CD4-positive, CD25-positive, alpha-beta regulatory T cell (primary cell): ENCODE measurements around the gene EDNRB. TPM values are rescaled to one million over a fixed set of nuclear protein-coding genes. Genes with fewer than 3 reads are reported as not detected.
"Not testable (repeated sequence)": the region's sequence is repeated elsewhere in the genome, so short reads cannot be mapped to it uniquely, and the experiment has no call there.

Source experiments
- ATAC-seq, 2 donors: fragments of 150-1000 bp; cut with Tn5 transposase; one replicate each; pipeline ENCODE4 v1.10.0; 2021; ENCODE audit warnings: low read depth in 2 of 2, moderate number of reproducible peaks in 2 of 2, moderate library complexity in 1 of 2
- DNase-seq, 3 donors: peaks; one replicate each; pipeline versions ENCODE4 v3.0.0 to v3.0.0-alpha.2; 2012 to 2022; ENCODE audit warnings: mixed read lengths in 1 of 3
- H3K27ac ChIP-seq: one replicate; pipeline ENCODE4 v1.7.0; 2013; ENCODE audit warnings: mild to moderate bottlenecking, low read length; ENCODE audit not compliant: insufficient read depth, poor library complexity, severe bottlenecking
- H3K27me3 ChIP-seq: one replicate; pipeline ENCODE4 v1.7.0; 2013; ENCODE audit warnings: low read length; ENCODE audit not compliant: control insufficient read depth, insufficient read depth
- H3K36me3 ChIP-seq: one replicate; pipeline ENCODE4 v1.7.0; 2013; ENCODE audit warnings: mild to moderate bottlenecking, low read length, moderate library complexity; ENCODE audit not compliant: control insufficient read depth, insufficient read depth
- H3K4me1 ChIP-seq: 2 replicates; pipeline ENCODE4 v1.7.0; 2013; ENCODE audit warnings: mild to moderate bottlenecking, low read length; ENCODE audit not compliant: insufficient read depth, control insufficient read depth, poor library complexity, severe bottlenecking
- H3K4me3 ChIP-seq: one replicate; pipeline ENCODE4 v1.7.0; 2013; ENCODE audit warnings: low read depth, mild to moderate bottlenecking, low read length, moderate library complexity
- H3K9me3 ChIP-seq, 2 experiments: 1 replicate in 1 of 2; 2 replicates in 1 of 2; pipeline ENCODE4 v1.7.0; 2013; ENCODE audit warnings: low read length in 2 of 2, mild to moderate bottlenecking in 1 of 2, moderate library complexity in 1 of 2; ENCODE audit not compliant: control insufficient read depth in 2 of 2
- H3K27ac Mint-ChIP-seq, 3 donors: one replicate each; pipeline ENCODE4 v1.8.0; 2020 to 2022; ENCODE audit warnings: mild to moderate bottlenecking in 3 of 3, mixed read lengths in 3 of 3, moderate library complexity in 2 of 3
- H3K27me3 Mint-ChIP-seq: one replicate; pipeline ENCODE4 v1.8.0; 2022; ENCODE audit warnings: mild to moderate bottlenecking, mixed read lengths
- H3K36me3 Mint-ChIP-seq: one replicate; pipeline ENCODE4 v1.8.0; 2020; ENCODE audit warnings: mixed read lengths
- H3K4me1 Mint-ChIP-seq, 4 donors: one replicate each; pipeline ENCODE4 v1.8.0; 2020 to 2022; ENCODE audit warnings: mixed read lengths in 4 of 4, mild to moderate bottlenecking in 1 of 4
- H3K4me3 Mint-ChIP-seq, 4 donors: one replicate each; pipeline ENCODE4 v1.8.0; 2020 to 2022; ENCODE audit warnings: mild to moderate bottlenecking in 4 of 4, mixed read lengths in 4 of 4, moderate library complexity in 3 of 4
- H3K9me3 Mint-ChIP-seq, 7 donors: one replicate each; pipeline ENCODE4 v1.8.0; 2020 to 2022; ENCODE audit warnings: mixed read lengths in 7 of 7, mild to moderate bottlenecking in 3 of 7, moderate library complexity in 2 of 7
- polyA plus RNA-seq, 4 donors: library from polyadenylated mRNA; unstranded; fragments of 300-500 nt; fragmentation: Illumina TruSeq; gene quantifications; one replicate each; pipeline ENCODE4 v1.2.3, GENCODE V29; 2021
- total RNA-seq: library from RNA; stranded (reverse); gene quantifications from one replicate; pipeline ENCODE4 v1.2.3, GENCODE V29; 2022

EDNRB gene
- total and polyA plus RNA-seq, 5 donors from 2014 or later, result not detected

GRCh38 chr13:77860507-77860981 lies 58.1 kb downstream of the EDNRB start:
- peaks cover 4% of the 10 kb centered on the region for H3K27me3 ChIP-seq
- no peak overlapping the region for H3K4me3 ChIP-seq
- no peaks in the 10 kb centered on the region for H3K9me3 ChIP-seq
- Mint-ChIP-seq H3K27me3 (peaks cover 8% of the 10 kb centered on the region), H3K4me1 (no peaks in the 10 kb centered on the region), H3K36me3 (no peaks in the 10 kb centered on the region), H3K4me3 (no peak overlapping the region), H3K9me3 (peaks cover 0 to 4% (median 0%) of the 10 kb centered on the region in 7 donors), H3K27ac (no peak overlapping the region)
- no peak for DNase-seq
- no peaks in the 10 kb centered on the region for H3K4me1 ChIP-seq
- no peak overlapping the region for H3K27ac ChIP-seq
- no peak for ATAC-seq
- no peaks in the 10 kb centered on the region for H3K36me3 ChIP-seq

- Mint-ChIP-seq H3K27ac (no peak overlapping the region), H3K36me3 (no peaks in the 10 kb centered on the region), H3K27me3 (peaks cover 8% of the 10 kb centered on the region), H3K9me3 (peaks cover 0 to 4% (median 0%) of the 10 kb centered on the region in 7 donors), H3K4me1 (no peaks in the 10 kb centered on the region), H3K4me3 (no peak overlapping the region)
- Histone ChIP-seq H3K27ac (no peak overlapping the region), H3K9me3 (no peaks in the 10 kb centered on the region), H3K4me1 (no peaks in the 10 kb centered on the region), H3K36me3 (no peaks in the 10 kb centered on the region), H3K4me3 (no peak overlapping the region), H3K27me3 (peaks cover 4% of the 10 kb centered on the region)
- ATAC-seq, result no peak
- no peak for DNase-seq
Measured at GRCh38 chr13:77859450-77859849, 59.2 kb downstream of the EDNRB start.

GRCh38 chr13:77857531-77858209 lies 61.0 kb downstream of the EDNRB start:
- no peak overlapping the region for H3K4me3 Mint-ChIP-seq
- Histone ChIP-seq H3K4me1 (no peaks in the 10 kb centered on the region), H3K9me3 (no peaks in the 10 kb centered on the region), H3K4me3 (no peak overlapping the region), H3K27me3 (peaks cover 4% of the 10 kb centered on the region), H3K27ac (no peak overlapping the region), H3K36me3 (no peaks in the 10 kb centered on the region)
- peaks cover 8% of the 10 kb centered on the region for H3K27me3 Mint-ChIP-seq
- peaks cover 0 to 4% (median 0%) of the 10 kb centered on the region in 7 donors for H3K9me3 Mint-ChIP-seq
- DNase-seq (no peak), ATAC-seq (no peak)
- H3K27ac Mint-ChIP-seq, result no peak overlapping the region
- H3K4me1 Mint-ChIP-seq, result no peaks in the 10 kb centered on the region
- H3K36me3 Mint-ChIP-seq, result no peaks in the 10 kb centered on the region

GRCh38 chr13:77853703-77854102 lies 64.9 kb downstream of the EDNRB start:
- Mint-ChIP-seq H3K27ac (no peak overlapping the region), H3K36me3 (no peaks in the 10 kb centered on the region), H3K27me3 (peaks cover 8% of the 10 kb centered on the region), H3K4me3 (no peak overlapping the region), H3K4me1 (no peaks in the 10 kb centered on the region), H3K9me3 (peaks cover 0 to 6% (median 0%) of the 10 kb centered on the region in 7 donors)
- Histone ChIP-seq H3K4me3 (no peak overlapping the region), H3K27me3 (no peaks in the 10 kb centered on the region), H3K4me1 (no peaks in the 10 kb centered on the region), H3K27ac (no peak overlapping the region), H3K9me3 (no peaks in the 10 kb centered on the region), H3K36me3 (no peaks in the 10 kb centered on the region)
- DNase-seq, result no peak
- no peak for ATAC-seq

GRCh38 chr13:77848050-77848449 lies 70.6 kb downstream of the EDNRB start:
- DNase-seq, result not testable (repeated sequence)

GRCh38 chr13:77846173-77846572 lies 72.5 kb downstream of the EDNRB start:
- H3K27me3 Mint-ChIP-seq, result no peaks in the 10 kb centered on the region

More at GRCh38 chr13:77848050-77848449, 70.6 kb downstream of the EDNRB start:
- H3K4me3 ChIP-seq, H3K36me3 ChIP-seq, H3K9me3 ChIP-seq, H3K36me3 Mint-ChIP-seq, H3K4me3 Mint-ChIP-seq, H3K9me3 Mint-ChIP-seq, ATAC-seq, H3K4me1 ChIP-seq, H3K27ac Mint-ChIP-seq, H3K27me3 Mint-ChIP-seq, H3K27ac ChIP-seq, H3K27me3 ChIP-seq, H3K4me1 Mint-ChIP-seq: not testable (repeated sequence)

More at GRCh38 chr13:77846173-77846572, 72.5 kb downstream of the EDNRB start:
- Histone ChIP-seq H3K27ac (no peak overlapping the region), H3K36me3 (no peaks in the 10 kb centered on the region), H3K4me3 (no peak overlapping the region), H3K27me3 (no peaks in the 10 kb centered on the region), H3K9me3 (no peaks in the 10 kb centered on the region), H3K4me1 (no peaks in the 10 kb centered on the region)
- H3K36me3 Mint-ChIP-seq, result peaks cover 3% of the 10 kb centered on the region
- DNase-seq (no peak), ATAC-seq (no peak)
- H3K4me1 Mint-ChIP-seq, result no peaks in the 10 kb centered on the region
- no peak overlapping the region for H3K27ac Mint-ChIP-seq
- H3K4me3 Mint-ChIP-seq, result no peak overlapping the region
- peaks cover 0 to 4% (median 2%) of the 10 kb centered on the region in 7 donors for H3K9me3 Mint-ChIP-seq

Other genes starting within 250 kb of the EDNRB start
- 27.7 TPM for gene SLAIN1, start 221.1 kb downstream of the EDNRB start, total RNA-seq
- gene SLAIN1, start 221.1 kb downstream of the EDNRB start, polyA plus RNA-seq, result 10 to 100 TPM; 22.0 to 42.0 (median 25.0) TPM